ENCODE measurements around the gene EFCAB11.

- TF ChIP-seq CTCF (IDR thresholded peaks at IDR 0.05) (no peak), POLR2A (IDR thresholded peaks at IDR 0.05) (no peak)
These were observed 173.5 kb downstream of the EFCAB11 start for GRCh38 chr14:89781046-89781445.

Data from esophagus squamous epithelium (tissue), 4 donors.